Uterus (tissue), 2 donors: ENCODE results near the gene FIP1L1.
"Not testable (repeated sequence)": the region's sequence is repeated elsewhere in the genome, so short reads cannot be mapped to it uniquely, and the experiment has no call there.

ENCODE experiments used
- POLR2A ChIP-seq, 2 donors: fragments of 450-650 bp; IDR thresholded peaks; one replicate each; pipeline ENCODE4 v1.6.1; 2016; ENCODE audit warnings: antibody characterized with exemption in 2 of 2, mild to moderate bottlenecking in 1 of 2, moderate library complexity in 1 of 2
- TF ChIP-seq, protein P1 (sequence below), 4 experiments: fragments of 200-600 bp in 2 of 4; fragments of 450-650 bp in 2 of 4; sonication (generic) in 2 of 4; IDR thresholded peaks; one replicate each; pipeline ENCODE4 v1.5.1; 2016 to 2019; ENCODE audit warnings: antibody characterized with exemption in 4 of 4, mild to moderate bottlenecking in 2 of 4, moderate library complexity in 1 of 4

DNA sequence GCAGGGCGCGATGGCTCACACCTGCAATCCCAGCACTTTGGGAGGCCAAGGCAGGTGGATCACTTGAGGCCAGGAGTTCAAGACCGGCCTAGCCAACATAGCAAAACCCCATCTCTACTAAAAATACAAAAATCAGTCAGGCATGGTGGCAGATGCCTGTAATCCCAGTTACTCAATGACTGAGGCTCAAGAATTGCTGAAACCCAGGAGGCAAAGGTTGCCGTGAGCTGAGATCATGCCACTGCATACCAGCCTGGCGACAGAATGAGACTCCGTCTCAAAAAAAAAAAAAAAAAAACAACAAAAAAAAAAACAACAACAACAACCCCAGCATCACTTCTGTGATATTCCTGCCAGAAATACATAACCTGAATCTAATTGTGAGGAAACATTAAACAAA, 42.5 kb upstream of the FIP1L1 start:
- TF ChIP-seq, protein P1, sequence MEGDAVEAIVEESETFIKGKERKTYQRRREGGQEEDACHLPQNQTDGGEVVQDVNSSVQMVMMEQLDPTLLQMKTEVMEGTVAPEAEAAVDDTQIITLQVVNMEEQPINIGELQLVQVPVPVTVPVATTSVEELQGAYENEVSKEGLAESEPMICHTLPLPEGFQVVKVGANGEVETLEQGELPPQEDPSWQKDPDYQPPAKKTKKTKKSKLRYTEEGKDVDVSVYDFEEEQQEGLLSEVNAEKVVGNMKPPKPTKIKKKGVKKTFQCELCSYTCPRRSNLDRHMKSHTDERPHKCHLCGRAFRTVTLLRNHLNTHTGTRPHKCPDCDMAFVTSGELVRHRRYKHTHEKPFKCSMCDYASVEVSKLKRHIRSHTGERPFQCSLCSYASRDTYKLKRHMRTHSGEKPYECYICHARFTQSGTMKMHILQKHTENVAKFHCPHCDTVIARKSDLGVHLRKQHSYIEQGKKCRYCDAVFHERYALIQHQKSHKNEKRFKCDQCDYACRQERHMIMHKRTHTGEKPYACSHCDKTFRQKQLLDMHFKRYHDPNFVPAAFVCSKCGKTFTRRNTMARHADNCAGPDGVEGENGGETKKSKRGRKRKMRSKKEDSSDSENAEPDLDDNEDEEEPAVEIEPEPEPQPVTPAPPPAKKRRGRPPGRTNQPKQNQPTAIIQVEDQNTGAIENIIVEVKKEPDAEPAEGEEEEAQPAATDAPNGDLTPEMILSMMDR (IDR thresholded peaks at IDR 0.05): not testable (repeated sequence)
- not testable (repeated sequence) for TF ChIP-seq POLR2A (IDR thresholded peaks at IDR 0.05)
